SK-N-SH treated with all-trans-retinoic acid at 6 μM for 48 hours (cell line): ENCODE data around the gene RTP5.

ENCODE experiments used
- ATAC-seq: fragments of 200-7000 bp; cut with Tn5 transposase; 3 replicates; pipeline ENCODE4 v1.9.1; 2020; ENCODE audit warnings: mild to moderate bottlenecking, moderate library complexity
- ARNTL ChIP-seq: fragments of 450-650 bp; formaldehyde crosslinking; IDR thresholded peaks from 2 replicates; pipeline ENCODE4 v1.5.0; 2020; ENCODE audit warnings: low read depth, mild to moderate bottlenecking, moderate library complexity, borderline replicate concordance
- BACH2 ChIP-seq: fragments of 250-450 bp; sonication (Bioruptor Pico); IDR thresholded peaks from 2 replicates; pipeline ENCODE4 v1.9.0; 2021; ENCODE audit warnings: mild to moderate bottlenecking, borderline replicate concordance
- CSDC2 ChIP-seq: fragments of 250-450 bp; sonication (Bioruptor Pico); IDR thresholded peaks from 2 replicates; pipeline ENCODE4 v1.5.0; 2020; ENCODE audit warnings: mild to moderate bottlenecking, moderate library complexity
- ESRRG ChIP-seq: fragments of 250-450 bp; sonication (Bioruptor Pico); IDR thresholded peaks from 2 replicates; pipeline ENCODE4 v1.6.1; 2021; ENCODE audit warnings: mild to moderate bottlenecking
- GLIS3 ChIP-seq: fragments of 250-450 bp; sonication (Bioruptor Pico); IDR thresholded peaks from 2 replicates; pipeline ENCODE4 v1.5.0; 2020; ENCODE audit warnings: mild to moderate bottlenecking, moderate library complexity
- OSR1 ChIP-seq: fragments of 250-450 bp; sonication (Bioruptor Pico); IDR thresholded peaks from 2 replicates; pipeline ENCODE4 v1.8.0; 2022; ENCODE audit warnings: moderate library complexity, mild to moderate bottlenecking, inconsistent platforms
- PPARA ChIP-seq: fragments of 250-450 bp; sonication (Bioruptor Pico); IDR thresholded peaks from 2 replicates; pipeline ENCODE4 v1.5.0; 2020; ENCODE audit warnings: mild to moderate bottlenecking, borderline replicate concordance
- RARB ChIP-seq: fragments of 250-450 bp; sonication (Bioruptor Pico); IDR thresholded peaks from 2 replicates; pipeline ENCODE4 v1.8.0; 2021; ENCODE audit warnings: mild to moderate bottlenecking, moderate library complexity
- SNAI2 ChIP-seq: fragments of 250-450 bp; sonication (Bioruptor Pico); IDR thresholded peaks from 2 replicates; pipeline ENCODE4 v1.5.0; 2020; ENCODE audit warnings: mild to moderate bottlenecking, moderate library complexity
- TCF4 ChIP-seq: fragments of 250-450 bp; sonication (Bioruptor Pico); IDR thresholded peaks from 2 replicates; pipeline ENCODE4 v1.8.0; 2021; ENCODE audit warnings: mild to moderate bottlenecking, moderate library complexity, borderline replicate concordance
- TOX ChIP-seq: fragments of 250-450 bp; sonication (Bioruptor Pico); IDR thresholded peaks from 2 replicates; pipeline ENCODE4 v1.8.0; 2021; ENCODE audit warnings: mild to moderate bottlenecking, moderate library complexity, borderline replicate concordance
- ZC3H10 ChIP-seq: fragments of 250-450 bp; sonication (Bioruptor Pico); IDR thresholded peaks from 2 replicates; pipeline ENCODE4 v1.5.1; 2021; ENCODE audit warnings: mild to moderate bottlenecking, moderate library complexity
- ZFP3 ChIP-seq: fragments of 250-450 bp; sonication (Bioruptor Pico); IDR thresholded peaks from 2 replicates; pipeline ENCODE4 v1.5.0; 2020; ENCODE audit warnings: mild to moderate bottlenecking, moderate library complexity
- ZFP30 ChIP-seq: fragments of 450-650 bp; formaldehyde crosslinking; IDR thresholded peaks from 2 replicates; pipeline ENCODE4 v1.5.0; 2022; ENCODE audit warnings: mild to moderate bottlenecking, moderate library complexity
- ZNF565 ChIP-seq: fragments of 450-650 bp; formaldehyde crosslinking; conservative IDR thresholded peaks from 2 replicates; pipeline ENCODE4 v1.5.0; 2020; ENCODE audit warnings: low read depth, mild to moderate bottlenecking, moderate library complexity
- ZNF70 ChIP-seq: fragments of 450-650 bp; formaldehyde crosslinking; IDR thresholded peaks from 2 replicates; pipeline ENCODE4 v1.5.0; 2020; ENCODE audit warnings: mild to moderate bottlenecking, moderate library complexity
- ZNF8 ChIP-seq: fragments of 450-650 bp; formaldehyde crosslinking; IDR thresholded peaks from 2 replicates; pipeline ENCODE4 v1.5.0; 2020; ENCODE audit warnings: mild to moderate bottlenecking, moderate library complexity
- TF ChIP-seq, protein P1 (sequence below): fragments of 250-450 bp; sonication (Bioruptor Pico); IDR thresholded peaks from 2 replicates; pipeline ENCODE4 v1.5.1; 2020; ENCODE audit warnings: low read depth, mild to moderate bottlenecking, moderate library complexity
- TF ChIP-seq, protein P2 (sequence below): fragments of 250-450 bp; sonication (Bioruptor Pico); IDR thresholded peaks from 2 replicates; pipeline ENCODE4 v1.5.1; 2021; ENCODE audit warnings: mild to moderate bottlenecking, moderate library complexity
- TF ChIP-seq, protein P3 (sequence below): fragments of 250-450 bp; sonication (Bioruptor Pico); IDR thresholded peaks from 2 replicates; pipeline ENCODE4 v1.8.0; 2020; ENCODE audit warnings: mild to moderate bottlenecking, moderate library complexity, borderline replicate concordance

The RTP5 gene

DNA sequence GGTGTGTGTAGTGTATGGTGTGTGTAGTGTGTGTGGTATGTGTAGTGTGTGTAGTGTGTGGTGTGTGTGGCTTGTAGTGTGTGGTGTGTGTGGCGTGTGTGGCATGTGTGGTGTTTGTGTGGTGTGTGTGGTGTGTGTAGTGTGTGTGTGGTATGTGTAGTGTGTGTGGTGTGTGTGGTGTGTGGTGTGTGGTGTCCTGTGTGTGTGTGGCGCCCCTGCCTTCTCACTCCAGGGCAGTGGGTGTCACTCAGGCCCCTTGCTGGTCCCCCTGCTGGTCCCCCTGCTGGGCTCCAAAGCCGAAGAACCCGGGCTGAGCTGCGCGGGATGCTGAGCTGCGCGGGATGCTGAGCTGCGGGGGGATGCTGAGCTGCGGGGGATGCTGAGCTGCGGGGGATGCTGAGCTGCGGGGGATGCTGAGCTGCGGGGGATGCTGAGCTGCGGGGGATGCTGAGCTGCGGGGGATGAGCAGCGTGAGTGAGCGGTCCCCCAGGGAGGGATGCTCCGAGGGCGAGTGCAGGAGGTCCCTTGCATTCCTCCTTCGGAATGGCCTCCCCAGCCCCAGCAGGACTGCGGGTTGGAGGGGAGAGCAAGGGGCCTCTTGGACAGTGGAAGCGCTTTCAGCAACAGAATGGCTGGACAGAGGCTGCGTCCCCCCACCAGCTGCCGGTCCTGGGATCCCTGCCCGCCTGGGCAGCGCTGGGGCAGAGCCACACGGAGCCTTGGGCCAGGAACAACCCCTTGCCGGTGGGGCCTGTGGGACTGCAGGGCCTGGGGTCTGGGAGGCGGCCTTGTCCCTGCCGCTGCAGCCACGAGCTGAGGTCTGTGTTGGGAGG, 3.4 kb upstream of the RTP5 start (continued):
- TF ChIP-seq, protein P1, sequence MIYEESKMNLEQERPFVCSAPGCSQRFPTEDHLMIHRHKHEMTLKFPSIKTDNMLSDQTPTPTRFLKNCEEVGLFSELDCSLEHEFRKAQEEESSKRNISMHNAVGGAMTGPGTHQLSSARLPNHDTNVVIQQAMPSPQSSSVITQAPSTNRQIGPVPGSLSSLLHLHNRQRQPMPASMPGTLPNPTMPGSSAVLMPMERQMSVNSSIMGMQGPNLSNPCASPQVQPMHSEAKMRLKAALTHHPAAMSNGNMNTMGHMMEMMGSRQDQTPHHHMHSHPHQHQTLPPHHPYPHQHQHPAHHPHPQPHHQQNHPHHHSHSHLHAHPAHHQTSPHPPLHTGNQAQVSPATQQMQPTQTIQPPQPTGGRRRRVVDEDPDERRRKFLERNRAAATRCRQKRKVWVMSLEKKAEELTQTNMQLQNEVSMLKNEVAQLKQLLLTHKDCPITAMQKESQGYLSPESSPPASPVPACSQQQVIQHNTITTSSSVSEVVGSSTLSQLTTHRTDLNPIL, result no peak
- TF ChIP-seq SNAI2 (CRISPR knock-in tag), result no peak
- no peak for TF ChIP-seq GLIS3 (CRISPR knock-in tag)

DNA sequence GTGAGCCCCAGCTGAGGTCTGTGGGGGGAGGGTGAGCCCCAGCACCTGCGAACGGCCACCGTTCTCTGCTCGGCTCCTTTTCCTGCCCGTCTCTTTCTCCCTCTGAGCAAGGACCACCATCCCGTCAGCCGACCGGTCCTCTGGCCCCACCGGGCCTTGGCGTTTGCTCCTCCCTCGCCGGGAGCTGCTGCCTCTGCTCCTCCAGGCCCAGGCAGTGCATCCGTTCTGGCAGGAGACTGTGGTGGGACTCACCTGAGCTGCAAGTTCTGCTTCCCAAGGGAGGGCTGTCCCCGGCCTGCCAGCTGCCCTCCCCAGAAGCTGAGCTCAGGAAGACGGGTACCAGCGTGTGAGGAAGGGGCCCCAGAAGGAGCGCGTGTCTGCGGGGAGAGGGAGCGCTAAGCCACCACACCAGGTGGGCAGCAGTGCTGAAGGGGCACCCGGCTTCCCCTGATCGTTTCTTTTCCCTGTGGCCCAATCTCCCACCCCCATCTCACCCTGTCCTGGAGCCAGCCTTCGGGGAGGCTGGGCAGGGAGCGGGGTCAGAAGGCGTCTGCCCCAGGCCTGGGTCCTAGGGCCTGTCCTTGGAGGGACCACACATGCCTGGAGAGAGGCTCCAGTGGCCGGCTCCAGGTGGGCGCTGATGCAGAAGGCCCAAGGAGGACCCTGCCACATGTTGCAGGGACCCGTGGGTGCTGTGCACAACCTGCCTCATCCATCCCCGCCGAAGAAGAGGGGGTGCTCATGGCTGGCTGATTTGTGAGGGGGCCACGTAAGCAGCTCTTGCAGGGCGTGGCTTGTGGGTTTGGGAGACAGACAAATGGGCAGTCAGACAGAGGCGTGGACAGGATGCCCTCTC, 2.5 kb upstream of the RTP5 start:
- TF ChIP-seq ZC3H10 (CRISPR knock-in tag), result no peak
- TF ChIP-seq PPARA (CRISPR knock-in tag), result no peak
- TF ChIP-seq ESRRG, result no peak
- TF ChIP-seq ZNF70, result no peak
- no peak for TF ChIP-seq SNAI2 (CRISPR knock-in tag)
- TF ChIP-seq ARNTL, result no peak
- no peak for TF ChIP-seq ZNF8
- no peak for TF ChIP-seq TOX (CRISPR knock-in tag)
- no peak for TF ChIP-seq CSDC2 (CRISPR knock-in tag)
- TF ChIP-seq, protein P1, result no peak
- no peak for ATAC-seq

DNA sequence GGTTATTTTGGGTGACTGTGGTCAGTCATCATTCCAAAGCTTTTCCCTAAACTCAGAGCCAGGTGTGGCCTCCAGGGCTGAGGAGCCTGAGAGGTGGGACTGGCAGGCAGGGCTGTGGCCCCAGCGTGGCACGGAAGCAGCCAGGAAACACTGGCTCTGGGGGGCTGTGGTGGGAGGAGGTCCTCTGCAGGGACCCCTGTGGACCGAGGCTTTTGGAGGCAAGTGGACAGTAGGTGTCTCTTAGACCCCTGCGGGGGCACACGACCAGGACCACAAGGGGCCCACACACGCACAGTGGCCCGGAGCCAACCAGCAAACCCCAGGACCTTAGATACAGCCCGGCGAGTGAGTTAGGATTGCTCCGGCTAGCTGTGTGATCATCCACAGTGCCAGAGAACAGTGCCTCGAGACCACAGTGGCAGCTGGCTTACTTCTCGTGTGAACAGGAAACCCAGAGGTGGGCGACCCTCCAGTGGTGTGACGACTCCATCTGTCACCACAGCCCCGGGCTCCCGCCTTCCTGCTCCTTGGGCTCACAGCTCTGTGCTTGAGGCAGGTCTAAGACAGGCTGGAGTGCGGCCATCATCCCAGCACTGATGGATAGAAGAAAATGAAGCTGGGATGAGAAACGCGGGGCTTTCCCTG, 1.6 kb upstream of the RTP5 start:
- no peak for ATAC-seq
- TF ChIP-seq TOX (CRISPR knock-in tag) (no peak), ARNTL (no peak), TCF4 (no peak), ZFP30 (no peak), RARB (CRISPR knock-in tag) (no peak), PPARA (CRISPR knock-in tag) (no peak), BACH2 (no peak), ZNF565 (CRISPR knock-in tag) (no peak), OSR1 (no peak), ZNF70 (no peak)
- TF ChIP-seq, protein P2, sequence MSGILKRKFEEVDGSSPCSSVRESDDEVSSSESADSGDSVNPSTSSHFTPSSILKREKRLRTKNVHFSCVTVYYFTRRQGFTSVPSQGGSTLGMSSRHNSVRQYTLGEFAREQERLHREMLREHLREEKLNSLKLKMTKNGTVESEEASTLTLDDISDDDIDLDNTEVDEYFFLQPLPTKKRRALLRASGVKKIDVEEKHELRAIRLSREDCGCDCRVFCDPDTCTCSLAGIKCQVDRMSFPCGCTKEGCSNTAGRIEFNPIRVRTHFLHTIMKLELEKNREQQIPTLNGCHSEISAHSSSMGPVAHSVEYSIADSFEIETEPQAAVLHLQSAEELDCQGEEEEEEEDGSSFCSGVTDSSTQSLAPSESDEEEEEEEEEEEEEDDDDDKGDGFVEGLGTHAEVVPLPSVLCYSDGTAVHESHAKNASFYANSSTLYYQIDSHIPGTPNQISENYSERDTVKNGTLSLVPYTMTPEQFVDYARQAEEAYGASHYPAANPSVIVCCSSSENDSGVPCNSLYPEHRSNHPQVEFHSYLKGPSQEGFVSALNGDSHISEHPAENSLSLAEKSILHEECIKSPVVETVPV, result no peak
- TF ChIP-seq, protein P3, sequence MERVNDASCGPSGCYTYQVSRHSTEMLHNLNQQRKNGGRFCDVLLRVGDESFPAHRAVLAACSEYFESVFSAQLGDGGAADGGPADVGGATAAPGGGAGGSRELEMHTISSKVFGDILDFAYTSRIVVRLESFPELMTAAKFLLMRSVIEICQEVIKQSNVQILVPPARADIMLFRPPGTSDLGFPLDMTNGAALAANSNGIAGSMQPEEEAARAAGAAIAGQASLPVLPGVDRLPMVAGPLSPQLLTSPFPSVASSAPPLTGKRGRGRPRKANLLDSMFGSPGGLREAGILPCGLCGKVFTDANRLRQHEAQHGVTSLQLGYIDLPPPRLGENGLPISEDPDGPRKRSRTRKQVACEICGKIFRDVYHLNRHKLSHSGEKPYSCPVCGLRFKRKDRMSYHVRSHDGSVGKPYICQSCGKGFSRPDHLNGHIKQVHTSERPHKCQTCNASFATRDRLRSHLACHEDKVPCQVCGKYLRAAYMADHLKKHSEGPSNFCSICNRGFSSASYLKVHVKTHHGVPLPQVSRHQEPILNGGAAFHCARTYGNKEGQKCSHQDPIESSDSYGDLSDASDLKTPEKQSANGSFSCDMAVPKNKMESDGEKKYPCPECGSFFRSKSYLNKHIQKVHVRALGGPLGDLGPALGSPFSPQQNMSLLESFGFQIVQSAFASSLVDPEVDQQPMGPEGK (CRISPR knock-in tag), result no peak
- TF ChIP-seq, protein P1, result no peak

DNA sequence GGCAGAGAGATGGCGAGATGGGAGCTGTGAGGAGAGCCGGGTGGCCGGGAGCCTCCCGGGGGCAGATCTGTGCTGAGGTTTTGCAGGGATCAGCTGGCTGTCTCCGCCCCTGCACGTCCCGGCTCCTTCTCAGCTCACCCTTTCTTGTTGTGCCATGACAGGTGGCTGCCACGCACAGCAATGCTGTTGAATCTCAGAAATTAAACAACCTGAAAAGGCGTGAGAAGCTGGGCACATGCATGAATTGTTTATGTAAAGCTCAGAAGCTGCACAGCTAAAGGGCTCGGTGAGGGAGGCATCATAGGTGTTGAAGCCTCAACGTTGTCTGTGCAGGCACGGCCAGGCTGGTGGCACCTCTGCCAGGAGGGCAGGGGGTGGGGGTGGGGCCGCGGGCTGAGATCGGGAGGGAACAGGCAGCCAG, 858 bp upstream of the RTP5 start:
- TF ChIP-seq ARNTL (no peak), CSDC2 (CRISPR knock-in tag) (no peak), TCF4 (no peak), ZFP3 (CRISPR knock-in tag) (no peak), ZNF8 (no peak), TOX (CRISPR knock-in tag) (no peak)
- no peak for ATAC-seq
